HG02588 (cell line): Measurements from ENCODE around the gene TRIM25.

Experiments used
- ATAC-seq: cut with Tn5 transposase; IDR thresholded peaks from one replicate; pipeline ENCODE4 v1.9.1; 2021; ENCODE audit warnings: mild to moderate bottlenecking, moderate library complexity; ENCODE audit not compliant: unreplicated experiment

Gene TRIM25

GRCh38 chr17:56928586-56928985 is 14.7 kb upstream of the TRIM25 start:
- no peak for ATAC-seq

- no peak for ATAC-seq
These were observed 12.9 kb upstream of the TRIM25 start for GRCh38 chr17:56926704-56927103.

GRCh38 chr17:56926270-56926669 is 12.4 kb upstream of the TRIM25 start:
- no peak for ATAC-seq

- no peak for ATAC-seq
These were observed 11.2 kb upstream of the TRIM25 start for GRCh38 chr17:56925088-56925487.

GRCh38 chr17:56919717-56920116 is 5.9 kb upstream of the TRIM25 start:
- no peak for ATAC-seq

GRCh38 chr17:56918916-56919315 is 5.1 kb upstream of the TRIM25 start:
- no peak for ATAC-seq

GRCh38 chr17:56917559-56918296 is 3.9 kb upstream of the TRIM25 start:
- ATAC-seq = no peak

- ATAC-seq = no peak
These were observed 878 bp upstream of the TRIM25 start for GRCh38 chr17:56914581-56915273.

- peak; percentile 45 for ATAC-seq
These were observed 439 bp downstream of the TRIM25 start for GRCh38 chr17:56913353-56913866.

GRCh38 chr17:56913000-56913311 is 893 bp downstream of the TRIM25 start:
- no peak for ATAC-seq

GRCh38 chr17:56912105-56912999 is 1.5 kb downstream of the TRIM25 start:
- ATAC-seq = no peak

GRCh38 chr17:56910509-56911235 is 3.2 kb downstream of the TRIM25 start:
- ATAC-seq = no peak

GRCh38 chr17:56909742-56910508 is 3.9 kb downstream of the TRIM25 start:
- ATAC-seq = no peak

GRCh38 chr17:56908001-56908542 is 5.8 kb downstream of the TRIM25 start:
- peak; percentile 81 for ATAC-seq

- ATAC-seq = no peak
These were observed 10.3 kb downstream of the TRIM25 start for GRCh38 chr17:56903560-56903959.

- no peak for ATAC-seq
These were observed 11.5 kb downstream of the TRIM25 start for GRCh38 chr17:56902348-56902747.

GRCh38 chr17:56899403-56899802 is 14.4 kb downstream of the TRIM25 start:
- no peak for ATAC-seq

- ATAC-seq = no peak
These were observed 15.0 kb downstream of the TRIM25 start for GRCh38 chr17:56898874-56899273.

GRCh38 chr17:56897646-56898424 is 16.0 kb downstream of the TRIM25 start:
- ATAC-seq = no peak
